ENCODE data around the gene NOC4L.
"Not testable (repeated sequence)": the region's sequence is repeated elsewhere in the genome, so short reads cannot be mapped to it uniquely, and the experiment has no call there.

NOC4L gene

GRCh38 chr12:132132609-132133430, 11.4 kb upstream of the NOC4L start:
- TF ChIP-seq SUZ12 (IDR thresholded peaks at IDR 0.05; ENCODE audit: extremely low read depth, insufficient read depth, insufficient read length), result no peak
- no peak for TF ChIP-seq YY1 (IDR thresholded peaks at IDR 0.05; ENCODE audit: insufficient read depth, insufficient read length)
- TF ChIP-seq ZNF274 (IDR thresholded peaks at IDR 0.05; ENCODE audit: low read depth, low read length), result no peak
- peaks cover 4% of the 10 kb centered on the region for H3K4me1 ChIP-seq (ENCODE audit: insufficient read depth, insufficient read length)
- DNase-seq (ENCODE audit: low read depth, low spot score), result no peak
- peaks cover 11% of the 10 kb centered on the region for H3K9me3 ChIP-seq (ENCODE audit: insufficient read depth, low read length)
- peaks cover 4% of the 10 kb centered on the region for H3K27me3 ChIP-seq (ENCODE audit: insufficient read depth, insufficient read length)
- peaks cover 16% of the 10 kb centered on the region for H3K36me3 ChIP-seq (ENCODE audit: insufficient read depth, insufficient read length, low read length)
- no peak overlapping the region for H3K9ac ChIP-seq (ENCODE audit: insufficient read length, low read depth)
- no peak overlapping the region for H3K4me3 ChIP-seq (ENCODE audit: insufficient read length, low read depth)

DNA sequence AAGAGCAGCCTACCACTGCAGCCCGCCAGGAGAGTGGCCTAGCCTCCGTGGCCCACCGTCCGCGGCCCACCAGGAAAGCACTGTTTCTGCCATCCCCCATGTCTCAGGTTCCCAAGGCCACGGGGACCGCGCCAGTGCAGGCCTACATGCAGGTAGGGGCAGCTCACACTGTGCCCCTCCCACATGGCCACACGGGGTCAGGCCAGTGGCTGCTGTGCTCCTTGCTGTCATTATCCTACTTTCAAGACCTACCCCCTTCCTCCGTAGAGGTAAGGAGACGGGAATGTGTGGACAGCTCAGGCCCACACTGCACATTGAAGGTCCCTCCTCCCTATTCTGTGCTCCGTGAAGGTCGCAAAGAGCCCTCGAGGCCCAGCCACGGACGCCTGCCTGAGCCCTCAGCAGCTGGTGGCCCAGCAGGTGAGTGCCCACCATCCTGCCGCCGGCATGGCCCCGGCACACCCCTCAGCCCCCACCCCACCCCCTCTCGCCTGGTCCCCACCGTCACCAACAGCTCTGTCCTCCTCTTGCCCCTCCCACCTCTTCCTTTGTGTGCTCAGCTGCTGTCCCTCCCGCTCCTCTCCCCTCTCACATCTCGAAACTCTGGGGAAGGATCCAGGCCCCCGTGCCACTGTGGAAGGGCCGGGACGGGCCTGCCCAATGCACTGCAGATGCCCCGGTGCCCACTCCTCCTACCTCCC, 10.2 kb upstream of the NOC4L start:
- H3K9ac ChIP-seq (ENCODE audit: insufficient read length, low read depth), result no peak overlapping the region
- no peaks in the 10 kb centered on the region; the same call in 1 of the 2 replicates for H3K9me3 ChIP-seq (ENCODE audit: insufficient read depth, low read length)
- H3K4me1 ChIP-seq (ENCODE audit: insufficient read depth, insufficient read length), result peaks cover 4% of the 10 kb centered on the region
- peaks cover 18% of the 10 kb centered on the region for H3K36me3 ChIP-seq (ENCODE audit: insufficient read depth, insufficient read length, low read length)
- no peak for DNase-seq (ENCODE audit: low read depth, low spot score)
- TF ChIP-seq SUZ12 (IDR thresholded peaks at IDR 0.05; ENCODE audit: extremely low read depth, insufficient read depth, insufficient read length), result no peak
- no peak for TF ChIP-seq ZNF274 (IDR thresholded peaks at IDR 0.05; ENCODE audit: low read depth, low read length)
- no peak for TF ChIP-seq YY1 (IDR thresholded peaks at IDR 0.05; ENCODE audit: insufficient read depth, insufficient read length)
- peaks cover 4% of the 10 kb centered on the region for H3K27me3 ChIP-seq (ENCODE audit: insufficient read depth, insufficient read length)
- no peak overlapping the region for H3K4me3 ChIP-seq (ENCODE audit: insufficient read length, low read depth)

DNA sequence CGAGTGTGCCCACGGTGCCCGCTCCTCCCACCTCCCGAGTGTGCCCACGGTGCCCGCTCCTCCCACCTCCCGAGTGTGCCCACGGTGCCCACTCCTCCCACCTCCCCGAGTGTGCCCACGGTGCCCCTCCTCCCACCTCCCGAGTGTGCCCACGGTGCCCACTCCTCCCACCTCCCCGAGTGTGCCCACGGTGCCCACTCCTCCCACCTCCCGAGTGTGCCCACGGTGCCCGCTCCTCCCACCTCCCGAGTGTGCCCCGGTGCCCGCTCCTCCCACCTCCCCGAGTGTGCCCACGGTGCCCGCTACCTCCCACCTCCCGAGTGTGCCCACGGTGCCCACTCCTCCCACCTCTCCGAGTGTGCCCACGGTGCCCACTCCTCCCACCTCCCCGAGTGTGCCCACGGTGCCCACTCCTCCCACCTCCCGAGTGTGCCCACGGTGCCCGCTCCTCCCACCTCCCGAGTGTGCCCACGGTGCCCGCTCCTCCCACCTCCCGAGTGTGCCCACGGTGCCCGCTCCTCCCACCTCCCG, 9.5 kb upstream of the NOC4L start:
- H3K36me3 ChIP-seq (ENCODE audit: insufficient read depth, insufficient read length, low read length), result peaks cover 21% of the 10 kb centered on the region
- not testable (repeated sequence) for H3K27me3 ChIP-seq (ENCODE audit: insufficient read depth, insufficient read length); H3K9me3 ChIP-seq (ENCODE audit: insufficient read depth, low read length); H3K9ac ChIP-seq (ENCODE audit: insufficient read length, low read depth); DNase-seq (ENCODE audit: low read depth, low spot score); H3K4me1 ChIP-seq (ENCODE audit: insufficient read depth, insufficient read length); H3K4me3 ChIP-seq (ENCODE audit: insufficient read length, low read depth)

- H3K27me3 ChIP-seq (ENCODE audit: insufficient read depth, insufficient read length); H3K4me3 ChIP-seq (ENCODE audit: insufficient read length, low read depth); DNase-seq (ENCODE audit: low read depth, low spot score); H3K4me1 ChIP-seq (ENCODE audit: insufficient read depth, insufficient read length); H3K9me3 ChIP-seq (ENCODE audit: insufficient read depth, low read length); H3K9ac ChIP-seq (ENCODE audit: insufficient read length, low read depth): not testable (repeated sequence)
- H3K36me3 ChIP-seq (ENCODE audit: insufficient read depth, insufficient read length, low read length), result peaks cover 36% of the 10 kb centered on the region
These were observed 8.0 kb upstream of the NOC4L start for GRCh38 chr12:132136226-132136625.

GRCh38 chr12:132137483-132138125, 6.7 kb upstream of the NOC4L start:
- TF ChIP-seq ZNF274 (IDR thresholded peaks at IDR 0.05; ENCODE audit: low read depth, low read length), result no peak
- Histone ChIP-seq H3K9me3 (ENCODE audit: insufficient read depth, low read length) (no peaks in the 10 kb centered on the region), H3K27me3 (ENCODE audit: insufficient read depth, insufficient read length) (peaks cover 4% of the 10 kb centered on the region), H3K4me3 (ENCODE audit: insufficient read length, low read depth) (no peak overlapping the region), H3K4me1 (ENCODE audit: insufficient read depth, insufficient read length) (peaks cover 4% of the 10 kb centered on the region), H3K9ac (ENCODE audit: insufficient read length, low read depth) (no peak overlapping the region), H3K36me3 (ENCODE audit: insufficient read depth, insufficient read length, low read length) (peaks cover 47% of the 10 kb centered on the region)
- DNase-seq (ENCODE audit: low read depth, low spot score), result no peak

- Histone ChIP-seq H3K4me3 (ENCODE audit: insufficient read length, low read depth) (no peak overlapping the region), H3K9ac (ENCODE audit: insufficient read length, low read depth) (no peak overlapping the region), H3K27me3 (ENCODE audit: insufficient read depth, insufficient read length) (peaks cover 4% of the 10 kb centered on the region), H3K36me3 (ENCODE audit: insufficient read depth, insufficient read length, low read length) (peaks cover 50% of the 10 kb centered on the region), H3K9me3 (ENCODE audit: insufficient read depth, low read length) (no peaks in the 10 kb centered on the region), H3K4me1 (ENCODE audit: insufficient read depth, insufficient read length) (peaks cover 4% of the 10 kb centered on the region)
- DNase-seq (ENCODE audit: low read depth, low spot score), result no peak
- TF ChIP-seq ZNF274 (IDR thresholded peaks at IDR 0.05; ENCODE audit: low read depth, low read length), result no peak
- TF ChIP-seq SUZ12 (IDR thresholded peaks at IDR 0.05; ENCODE audit: extremely low read depth, insufficient read depth, insufficient read length), result no peak
- no peak for TF ChIP-seq YY1 (IDR thresholded peaks at IDR 0.05; ENCODE audit: insufficient read depth, insufficient read length)
These were observed 5.1 kb upstream of the NOC4L start for GRCh38 chr12:132138941-132139871.

Measured in NT2/D1 (cell line).